KBM-7 (cell line): ENCODE results near the gene GRHL1.

ENCODE experiments used
- DNase-seq: peaks from one replicate; pipeline ENCODE4 v3.0.0-alpha.2; 2015
- in situ Hi-C: fragments of 300-500 bp; cut with MboI; formaldehyde crosslinking; loops from 2 replicates; pipeline ENCODE4 v1.14.3; 2020; ENCODE audit warnings: low sequenced_read_pairs, low pct_unique_long_range_greater_than_20kb, mixed read lengths

The GRHL1 gene

GRCh38 chr2:10031886-10032745, 80.6 kb downstream of the GRHL1 start:
- DNase-seq, result no peak
- in situ Hi-C loops, result no loop called here

DNA sequence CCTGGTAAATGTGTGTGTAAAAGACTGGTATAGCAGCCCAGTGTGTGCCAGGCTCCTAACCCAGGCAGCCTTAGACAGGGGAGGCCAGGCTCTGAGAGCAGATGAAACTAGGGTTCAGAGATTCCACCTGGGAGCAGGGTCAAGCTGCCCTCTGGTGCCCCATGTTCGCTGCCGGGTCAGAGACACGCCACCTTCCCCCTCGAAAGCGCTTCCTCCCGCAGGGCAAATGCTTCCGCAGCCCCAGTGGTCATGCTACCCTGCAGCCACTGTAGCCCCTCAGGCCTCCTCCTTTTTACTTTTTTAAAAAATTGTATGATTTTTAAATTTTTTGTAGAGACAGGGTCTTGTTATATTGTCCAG, 81.2 kb downstream of the GRHL1 start:
- no peak for DNase-seq
- in situ Hi-C loops, result no loop called here

GRCh38 chr2:10033251-10034006, 81.9 kb downstream of the GRHL1 start:
- no peak for DNase-seq
- in situ Hi-C loops, result no loop called here

- DNase-seq, result no peak
- in situ Hi-C loops, result no loop called here
Observed at GRCh38 chr2:10034333-10035052, 83.0 kb downstream of the GRHL1 start.

- DNase-seq, result no peak
- in situ Hi-C loops, result no loop called here
Observed at GRCh38 chr2:10035053-10035422, 83.5 kb downstream of the GRHL1 start.

- in situ Hi-C loops, result no loop called here
- no peak for DNase-seq
Observed at GRCh38 chr2:10035633-10036032, 84.1 kb downstream of the GRHL1 start.

- in situ Hi-C loops, result no loop called here
- peak; percentile 29 for DNase-seq
Observed at GRCh38 chr2:10036095-10036884, 84.8 kb downstream of the GRHL1 start.

GRCh38 chr2:10038123-10038522, 86.6 kb downstream of the GRHL1 start:
- no peak for DNase-seq
- in situ Hi-C loops, result no loop called here

GRCh38 chr2:10038716-10039115, 87.2 kb downstream of the GRHL1 start:
- no peak for DNase-seq
- in situ Hi-C loops, result no loop called here

GRCh38 chr2:10039658-10040410, 88.3 kb downstream of the GRHL1 start:
- DNase-seq, result no peak
- in situ Hi-C loops, result no loop called here

GRCh38 chr2:10041711-10042110, 90.2 kb downstream of the GRHL1 start:
- in situ Hi-C loops, result no loop called here
- no peak for DNase-seq

DNA sequence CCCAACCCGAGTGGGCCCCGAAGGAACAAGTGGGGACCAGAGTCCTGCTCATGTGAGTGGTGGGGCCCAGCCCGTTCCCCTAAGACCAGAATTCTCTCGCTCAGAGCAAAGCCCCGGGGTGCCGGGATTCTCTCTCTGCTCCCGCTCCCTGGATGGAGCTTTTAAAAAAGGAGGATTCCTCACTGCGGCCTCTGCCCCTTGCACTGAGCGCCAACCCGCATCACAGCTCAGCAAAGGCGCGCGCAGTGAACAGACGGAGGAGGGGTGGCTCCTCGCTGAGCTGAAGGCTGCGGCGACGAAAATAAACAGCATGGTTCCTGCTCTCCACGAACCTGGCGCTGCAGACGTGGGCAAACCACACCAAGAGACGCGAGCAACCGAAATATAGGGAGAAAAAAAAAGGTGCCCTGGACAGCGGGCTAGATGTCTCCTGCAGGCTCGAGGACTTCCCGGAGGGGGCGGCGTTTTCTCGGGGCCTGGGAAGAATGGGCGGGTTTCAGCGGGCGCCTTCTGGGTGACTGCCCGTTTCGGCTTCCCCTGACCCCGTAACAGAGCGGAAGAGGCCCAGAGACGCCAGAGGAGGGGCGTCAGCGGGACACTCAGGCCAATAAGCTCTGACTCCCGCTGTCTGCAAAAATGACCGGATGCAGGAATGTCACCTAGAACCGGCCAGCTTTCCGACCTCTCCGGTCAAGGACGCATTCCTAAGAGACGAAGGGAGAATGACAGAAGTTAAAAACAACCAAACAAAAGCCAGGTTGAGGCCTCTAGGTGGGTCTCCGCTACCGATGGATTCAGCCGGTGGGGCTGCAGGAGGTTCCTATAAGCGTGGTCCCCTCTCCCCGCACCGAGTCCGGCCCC, 91.0 kb downstream of the GRHL1 start:
- no peak for DNase-seq
- in situ Hi-C loops, result no loop called here

- peak; percentile 88 for DNase-seq
- in situ Hi-C loops, result no loop called here
Observed at GRCh38 chr2:10043256-10043905, 91.9 kb downstream of the GRHL1 start, which contains the start of gene KLF11. KLF11 (plus strand) TSS chr2:10043550; CDS start chr2:10043717, 167 bp downstream.

DNA sequence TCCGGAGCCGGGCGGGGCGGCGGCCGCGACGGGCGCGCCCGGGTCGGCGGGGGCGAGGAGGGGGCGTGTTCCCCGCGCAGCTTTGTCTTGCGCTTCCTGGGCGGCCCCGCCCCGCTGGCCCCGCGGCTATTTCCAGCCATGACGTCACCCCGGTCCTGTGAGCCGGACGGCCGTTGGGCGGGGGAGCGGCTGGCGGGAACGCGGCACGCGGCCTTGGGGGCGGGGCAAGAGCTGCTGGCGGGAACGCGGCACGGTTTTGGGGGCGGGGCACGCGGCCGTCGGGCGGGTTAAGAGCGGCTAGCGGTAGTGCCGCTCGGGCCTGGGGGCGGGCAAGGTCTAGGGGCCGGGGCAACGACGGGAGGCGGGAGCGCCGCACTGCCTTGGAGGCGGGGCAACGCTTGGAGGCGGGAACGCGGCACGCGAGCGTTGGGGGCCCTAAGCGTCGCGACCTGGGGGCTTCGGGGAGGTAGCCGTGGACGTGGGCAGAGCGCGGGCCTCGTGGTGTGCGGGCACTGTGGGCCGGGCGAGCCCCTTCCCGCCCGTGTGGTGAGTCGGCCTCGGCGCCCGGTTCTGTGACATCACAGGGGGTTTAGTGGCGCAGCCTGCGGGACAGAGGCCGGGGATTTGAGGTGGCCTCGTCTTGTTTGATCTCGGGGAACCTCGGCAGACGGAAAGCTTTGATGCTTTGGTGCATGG, 92.6 kb downstream of the GRHL1 start:
- peak; percentile 62 for DNase-seq
- in situ Hi-C loops, result no loop called here

- in situ Hi-C loops, result no loop called here
- DNase-seq, result no peak
Observed at GRCh38 chr2:10045561-10046355, 94.3 kb downstream of the GRHL1 start.

DNA sequence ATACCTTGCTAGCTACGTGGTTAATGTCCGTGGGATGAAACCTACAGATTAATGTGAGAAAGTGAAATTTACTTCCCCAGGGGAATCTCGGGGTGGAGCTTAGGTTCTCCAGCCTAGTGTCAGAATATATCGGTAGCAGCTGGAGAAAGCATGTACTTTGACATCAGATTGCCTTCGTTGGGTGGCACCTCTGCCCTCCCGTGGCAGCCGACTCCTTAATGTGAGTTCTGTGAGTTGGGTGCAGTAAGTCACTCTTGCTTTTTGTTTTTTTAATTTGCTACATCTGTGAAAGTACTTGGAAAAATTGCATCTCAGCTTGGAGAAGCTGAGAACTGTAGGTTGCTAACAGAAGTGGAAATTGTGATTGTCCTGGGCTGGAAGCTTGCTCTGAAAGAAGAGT, 95.4 kb downstream of the GRHL1 start:
- in situ Hi-C loops, result no loop called here
- no peak for DNase-seq
